ENCODE data around the gene SPDEF.

GRCh38 chr6:34573567-34574183 lies 17.5 kb upstream of the SPDEF start:
- TF ChIP-seq POLR2A (IDR thresholded peaks at IDR 0.05) (no peak), CTCF (IDR thresholded peaks at IDR 0.05) (no peak), POLR2AphosphoS5 (IDR thresholded peaks at IDR 0.05) (peak in 2 of 3 donors; percentile 19 to 21), EP300 (IDR thresholded peaks at IDR 0.05; ENCODE audit: low read depth) (no peak)
